ENCODE measurements around the gene LRRTM4. TPM values are rescaled to one million over a fixed set of nuclear protein-coding genes. Genes with fewer than 3 reads are reported as not detected.

Gene LRRTM4
- total RNA-seq, 1 experiment from 2014 or later: 12.0 TPM

DNA sequence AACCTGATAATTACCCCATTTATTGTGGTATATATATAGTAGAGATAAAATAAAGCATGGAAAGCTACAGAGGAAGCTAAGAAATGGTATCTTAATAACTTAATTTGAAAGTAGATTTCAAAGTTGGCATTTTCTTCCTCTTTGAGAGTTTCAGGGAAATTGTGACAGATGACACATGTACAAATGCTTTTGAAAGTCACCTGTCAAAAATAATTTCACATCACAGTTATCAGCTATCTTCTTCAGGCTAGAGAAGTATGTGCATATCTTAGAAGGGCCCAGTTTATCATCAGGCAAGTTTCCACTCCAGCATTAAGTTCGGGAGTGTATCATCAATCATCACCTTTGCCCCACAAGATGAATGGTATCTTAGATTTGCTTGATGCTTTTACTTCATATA lies 457.9 kb downstream of the LRRTM4 start:
- Histone ChIP-seq H2BK15ac (ENCODE audit: low read depth, low read length) (no peak overlapping the region), H3K23ac (ENCODE audit: insufficient read length, low read depth, low read length) (no peak overlapping the region), H3K4ac (ENCODE audit: low read depth, low read length) (no peak overlapping the region), H3K27ac (ENCODE audit: insufficient read length, low read depth, low read length) (no peak overlapping the region), H2BK20ac (ENCODE audit: low read depth, low read length, poor library complexity, severe bottlenecking) (no peak overlapping the region), H3K79me2 (ENCODE audit: insufficient read depth, low read length) (no peaks in the 10 kb centered on the region), H2BK5ac (ENCODE audit: insufficient read length, low read length) (no peak overlapping the region), H3K56ac (ENCODE audit: insufficient read length, low read depth, low read length) (no peak overlapping the region), H3K27me3 (ENCODE audit: insufficient read depth, low read length) (no peaks in the 10 kb centered on the region), H2AFZ (ENCODE audit: low read length) (no peak overlapping the region), H4K91ac (ENCODE audit: insufficient read length, low read depth, low read length) (no peak overlapping the region), H2BK120ac (ENCODE audit: low read depth, low read length, poor library complexity, severe bottlenecking) (no peak overlapping the region), H3K23me2 (ENCODE audit: insufficient read length, low read depth, low read length, poor library complexity, severe bottlenecking) (no peaks in the 10 kb centered on the region), H3K4me2 (ENCODE audit: insufficient read depth, insufficient read length, low read length) (no peak overlapping the region), H3K9ac (ENCODE audit: extremely low read depth, insufficient read length, low read length) (no peak overlapping the region), H3K14ac (ENCODE audit: insufficient read depth, low read length) (no peak overlapping the region), H2BK12ac (ENCODE audit: insufficient read length, low read depth, low read length) (no peak overlapping the region), H4K8ac (replicated peaks; ENCODE audit: insufficient read length, low read depth, low read length) (no peak overlapping the region), H3K9me3 (ENCODE audit: control insufficient read depth, low read depth, low read length) (no peaks in the 10 kb centered on the region), H4K5ac (ENCODE audit: insufficient read length, low read depth, low read length) (no peak overlapping the region), H3K4me1 (ENCODE audit: insufficient read depth, low read length) (no peaks in the 10 kb centered on the region), H4K20me1 (ENCODE audit: control insufficient read depth, insufficient read depth, insufficient read length) (no peaks in the 10 kb centered on the region), H3T11ph (ENCODE audit: low read length) (no peak overlapping the region), H3K18ac (ENCODE audit: insufficient read length, low read depth, low read length) (no peak overlapping the region), H2AK5ac (ENCODE audit: insufficient read length, low read length) (no peak overlapping the region), H3K79me1 (ENCODE audit: insufficient read depth, low read depth, low read length, poor library complexity, severe bottlenecking) (no peaks in the 10 kb centered on the region)
- WGBS (ENCODE audit: extremely low coverage, insufficient read length, low lambda C conversion rate): no CpG with 5 or more reads among the region's 1 CpG
- Mint-ChIP-seq H3K4me1 (no peaks in the 10 kb centered on the region; a peak in 1 of 4 replicates), H3K36me3 (ENCODE audit: insufficient read depth in 1 of 3, low read depth in 3 of 3) (peaks cover 13 to 19% (median 15%) of the 10 kb centered on the region in 3 experiments), H3K27ac (no peak overlapping the region), H3K27me3 (ENCODE audit: low read depth) (no peaks in the 10 kb centered on the region), H3K9me3 (peaks cover 11 to 19% of the 10 kb centered on the region in 2 experiments), H3K4me3 (no peak overlapping the region)
- DNase-seq: no peak
- TF ChIP-seq, protein P1, sequence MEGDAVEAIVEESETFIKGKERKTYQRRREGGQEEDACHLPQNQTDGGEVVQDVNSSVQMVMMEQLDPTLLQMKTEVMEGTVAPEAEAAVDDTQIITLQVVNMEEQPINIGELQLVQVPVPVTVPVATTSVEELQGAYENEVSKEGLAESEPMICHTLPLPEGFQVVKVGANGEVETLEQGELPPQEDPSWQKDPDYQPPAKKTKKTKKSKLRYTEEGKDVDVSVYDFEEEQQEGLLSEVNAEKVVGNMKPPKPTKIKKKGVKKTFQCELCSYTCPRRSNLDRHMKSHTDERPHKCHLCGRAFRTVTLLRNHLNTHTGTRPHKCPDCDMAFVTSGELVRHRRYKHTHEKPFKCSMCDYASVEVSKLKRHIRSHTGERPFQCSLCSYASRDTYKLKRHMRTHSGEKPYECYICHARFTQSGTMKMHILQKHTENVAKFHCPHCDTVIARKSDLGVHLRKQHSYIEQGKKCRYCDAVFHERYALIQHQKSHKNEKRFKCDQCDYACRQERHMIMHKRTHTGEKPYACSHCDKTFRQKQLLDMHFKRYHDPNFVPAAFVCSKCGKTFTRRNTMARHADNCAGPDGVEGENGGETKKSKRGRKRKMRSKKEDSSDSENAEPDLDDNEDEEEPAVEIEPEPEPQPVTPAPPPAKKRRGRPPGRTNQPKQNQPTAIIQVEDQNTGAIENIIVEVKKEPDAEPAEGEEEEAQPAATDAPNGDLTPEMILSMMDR (conservative IDR thresholded peaks at IDR 0.05): no peak
